AG04449 (cell line): Measurements from ENCODE around the gene NUP42.

Source experiments
- CTCF ChIA-PET: fragments of 350-600 bp; formaldehyde crosslinking; extraction: SDS; loops from one replicate; lab custom pipeline; 2021; ENCODE audit warnings: antibody characterized with exemption; lab: Yijun Ruan, JAX
- POLR2A ChIA-PET: fragments of 400-600, 350-600 bp; formaldehyde crosslinking; extraction: SDS; loops from one replicate; lab custom pipeline; 2020; ENCODE audit warnings: antibody characterized with exemption, inconsistent platforms; lab: Yijun Ruan, JAX
- DNase-seq: peaks from one replicate; pipeline ENCODE4 v3.0.0-alpha.2; 2010; ENCODE audit warnings: low read depth, low spot score
- H3K4me3 ChIP-seq: 2 replicates; pipeline ENCODE4 v1.5.1; 2011; ENCODE audit warnings: low read depth, mild to moderate bottlenecking, control low read depth, low read length
- TF ChIP-seq, protein P1 (sequence below): IDR thresholded peaks from one replicate; pipeline ENCODE4 v1.5.1; 2011; ENCODE audit warnings: mild to moderate bottlenecking, moderate library complexity, low read length, control low read depth, inconsistent platforms; ENCODE audit not compliant: insufficient read depth; ENCODE audit errors: missing control alignments

Gene NUP42

GRCh38 chr7:23161482-23161881, 20.4 kb upstream of the NUP42 start:
- no peak for DNase-seq
- H3K4me3 ChIP-seq: no peak overlapping the region
- POLR2A ChIA-PET: no interaction called here
- CTCF ChIA-PET: no interaction called here
- TF ChIP-seq, protein P1, sequence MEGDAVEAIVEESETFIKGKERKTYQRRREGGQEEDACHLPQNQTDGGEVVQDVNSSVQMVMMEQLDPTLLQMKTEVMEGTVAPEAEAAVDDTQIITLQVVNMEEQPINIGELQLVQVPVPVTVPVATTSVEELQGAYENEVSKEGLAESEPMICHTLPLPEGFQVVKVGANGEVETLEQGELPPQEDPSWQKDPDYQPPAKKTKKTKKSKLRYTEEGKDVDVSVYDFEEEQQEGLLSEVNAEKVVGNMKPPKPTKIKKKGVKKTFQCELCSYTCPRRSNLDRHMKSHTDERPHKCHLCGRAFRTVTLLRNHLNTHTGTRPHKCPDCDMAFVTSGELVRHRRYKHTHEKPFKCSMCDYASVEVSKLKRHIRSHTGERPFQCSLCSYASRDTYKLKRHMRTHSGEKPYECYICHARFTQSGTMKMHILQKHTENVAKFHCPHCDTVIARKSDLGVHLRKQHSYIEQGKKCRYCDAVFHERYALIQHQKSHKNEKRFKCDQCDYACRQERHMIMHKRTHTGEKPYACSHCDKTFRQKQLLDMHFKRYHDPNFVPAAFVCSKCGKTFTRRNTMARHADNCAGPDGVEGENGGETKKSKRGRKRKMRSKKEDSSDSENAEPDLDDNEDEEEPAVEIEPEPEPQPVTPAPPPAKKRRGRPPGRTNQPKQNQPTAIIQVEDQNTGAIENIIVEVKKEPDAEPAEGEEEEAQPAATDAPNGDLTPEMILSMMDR: no peak

DNA sequence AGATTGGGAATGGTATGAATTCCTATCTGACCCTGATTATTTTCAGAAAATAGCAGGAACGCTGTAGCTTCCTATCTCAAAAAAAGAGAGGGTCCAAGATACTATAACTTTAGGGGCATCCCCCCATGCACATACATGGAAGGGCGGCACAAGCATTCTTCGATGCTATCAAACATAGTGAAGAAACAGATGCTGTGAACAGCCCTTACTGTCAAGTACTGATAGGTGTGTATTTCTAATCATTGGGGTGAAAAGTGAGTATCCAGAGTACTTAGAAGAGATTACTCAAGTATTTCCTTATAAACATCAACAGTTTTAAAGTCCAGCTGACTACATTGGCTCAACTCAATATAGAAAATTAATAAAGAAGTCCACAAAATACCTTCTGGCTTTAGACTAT, 17.0 kb upstream of the NUP42 start:
- H3K4me3 ChIP-seq: no peak overlapping the region
- DNase-seq: no peak
- CTCF ChIA-PET: interaction anchor here (0.9 to 1.6 kb wide), 3 partner anchors 10 to 97 kb away, joined by 3 read pairs; no protein-coding TSS in a partner anchor
- POLR2A ChIA-PET: no interaction called here
- TF ChIP-seq, protein P1: no peak

GRCh38 chr7:23165316-23165715, 16.5 kb upstream of the NUP42 start:
- DNase-seq: no peak
- TF ChIP-seq, protein P1: no peak
- POLR2A ChIA-PET: no interaction called here
- CTCF ChIA-PET: interaction anchor here (0.9 to 1.6 kb wide), 4 partner anchors 17 to 96 kb away, joined by 3 read pairs; no protein-coding TSS in a partner anchor
- no peak overlapping the region for H3K4me3 ChIP-seq

GRCh38 chr7:23167691-23168090, 14.2 kb upstream of the NUP42 start:
- DNase-seq: no peak
- TF ChIP-seq, protein P1: no peak
- CTCF ChIA-PET: interaction anchor here (1.0 kb wide), 1 partner anchor 56 kb away, joined by 4 read pairs; no protein-coding TSS in a partner anchor
- POLR2A ChIA-PET: no interaction called here
- no peak overlapping the region for H3K4me3 ChIP-seq

GRCh38 chr7:23168111-23168885, 13.6 kb upstream of the NUP42 start:
- no peak overlapping the region for H3K4me3 ChIP-seq
- TF ChIP-seq, protein P1: no peak
- no peak for DNase-seq
- CTCF ChIA-PET: interaction anchor here (0.7 to 1.6 kb wide), 3 partner anchors 12 to 609 kb away, joined by 4 read pairs; no protein-coding TSS in a partner anchor
- POLR2A ChIA-PET: no interaction called here

DNA sequence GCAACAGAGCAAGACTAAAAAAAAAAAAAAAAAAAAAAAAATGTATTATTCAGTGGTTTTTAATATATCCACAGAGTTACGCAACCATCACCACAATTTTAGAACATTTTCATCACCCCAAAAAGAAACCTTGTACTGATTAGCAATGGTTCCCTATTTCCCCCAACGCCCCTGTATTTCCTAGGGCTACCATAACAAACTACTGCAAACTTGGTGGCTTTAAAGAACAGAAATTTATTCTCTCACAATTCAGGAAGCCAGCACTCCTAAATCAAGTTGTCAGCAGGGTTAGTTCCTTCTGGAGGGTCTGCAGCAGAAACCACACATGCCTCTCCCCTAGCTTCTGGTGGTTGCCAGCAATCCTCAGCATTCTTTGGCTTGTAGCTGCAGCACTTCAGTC, 5.9 kb upstream of the NUP42 start:
- no peak overlapping the region for H3K4me3 ChIP-seq
- CTCF ChIA-PET: no interaction called here
- no peak for DNase-seq
- TF ChIP-seq, protein P1: no peak
- POLR2A ChIA-PET: no interaction called here
